ENCODE data around the gene AGGF1.
"Not testable (repeated sequence)": the region's sequence is repeated elsewhere in the genome, so short reads cannot be mapped to it uniquely, and the experiment has no call there.

The AGGF1 gene

GRCh38 chr5:77086689-77087483 lies 56.7 kb downstream of the AGGF1 start, which contains the start of gene ZBED3:
Gene ZBED3, minus strand, starts transcription at chr5:77087285. Its CDS starts 9,407 bp downstream, at chr5:77077878.
- no peak for DNase-seq (ENCODE audit: low read depth)

GRCh38 chr5:77087484-77088261 lies 57.5 kb downstream of the AGGF1 start:
- no peak for DNase-seq (ENCODE audit: low read depth)

GRCh38 chr5:77095189-77095588 lies 65.0 kb downstream of the AGGF1 start:
- DNase-seq (ENCODE audit: low read depth): no peak

- no peak for DNase-seq (ENCODE audit: low read depth)
Observed at GRCh38 chr5:77101298-77101697, 71.1 kb downstream of the AGGF1 start.

- DNase-seq (ENCODE audit: low read depth): no peak
Observed at GRCh38 chr5:77102549-77102948, 72.3 kb downstream of the AGGF1 start.

- DNase-seq (ENCODE audit: low read depth): no peak
Observed at GRCh38 chr5:77103457-77103856, 73.3 kb downstream of the AGGF1 start.

GRCh38 chr5:77104813-77105212 lies 74.6 kb downstream of the AGGF1 start:
- DNase-seq (ENCODE audit: low read depth): no peak

- DNase-seq (ENCODE audit: low read depth): not testable (repeated sequence)
Observed at GRCh38 chr5:77107035-77107434, 76.8 kb downstream of the AGGF1 start.
